ENCODE data around the gene ACAP3.
"Not testable (repeated sequence)": the region's sequence is repeated elsewhere in the genome, so short reads cannot be mapped to it uniquely, and the experiment has no call there.

Gene ACAP3

GRCh38 chr1:1330366-1331067, 22.8 kb upstream of the ACAP3 start:
- in situ Hi-C loops (cut with MboI; ENCODE audit: low sequenced_read_pairs): no loop called here

GRCh38 chr1:1329304-1330210, 21.8 kb upstream of the ACAP3 start:
- in situ Hi-C loops (cut with MboI; ENCODE audit: low sequenced_read_pairs): no loop called here

GRCh38 chr1:1328254-1328653, 20.5 kb upstream of the ACAP3 start:
- in situ Hi-C loops (cut with MboI; ENCODE audit: low sequenced_read_pairs): no loop called here

- in situ Hi-C loops (cut with MboI; ENCODE audit: low sequenced_read_pairs): no loop called here
Measured at GRCh38 chr1:1327291-1327690, 19.6 kb upstream of the ACAP3 start.

GRCh38 chr1:1326075-1326605, 18.4 kb upstream of the ACAP3 start:
- in situ Hi-C loops (cut with MboI; ENCODE audit: low sequenced_read_pairs): no loop called here

GRCh38 chr1:1325288-1326074, 17.8 kb upstream of the ACAP3 start:
- in situ Hi-C loops (cut with MboI; ENCODE audit: low sequenced_read_pairs): no loop called here

GRCh38 chr1:1324524-1325287, 17.0 kb upstream of the ACAP3 start, which contains the start of the genes CPTP and INTS11:
Gene CPTP, plus strand, starts transcription at chr1:1324802. Its CDS starts 2,109 bp downstream, at chr1:1326911.
Gene INTS11, minus strand, starts transcription at chr1:1324660. Its CDS starts 52 bp downstream, at chr1:1324608.
- in situ Hi-C loops (cut with MboI; ENCODE audit: low sequenced_read_pairs): no loop called here

- in situ Hi-C loops (cut with MboI; ENCODE audit: low sequenced_read_pairs): no loop called here
Measured at GRCh38 chr1:1324084-1324523, 16.4 kb upstream of the ACAP3 start.

GRCh38 chr1:1322952-1323351, 15.2 kb upstream of the ACAP3 start:
- in situ Hi-C loops (cut with MboI; ENCODE audit: low sequenced_read_pairs): no loop called here

GRCh38 chr1:1322418-1322817, 14.7 kb upstream of the ACAP3 start:
- in situ Hi-C loops (cut with MboI; ENCODE audit: low sequenced_read_pairs): no loop called here

- in situ Hi-C loops (cut with MboI; ENCODE audit: low sequenced_read_pairs): no loop called here
Measured at GRCh38 chr1:1321477-1321876, 13.7 kb upstream of the ACAP3 start.

- in situ Hi-C loops (cut with MboI; ENCODE audit: low sequenced_read_pairs): no loop called here
Measured at GRCh38 chr1:1320666-1321448, 13.1 kb upstream of the ACAP3 start.

- in situ Hi-C loops (cut with MboI; ENCODE audit: low sequenced_read_pairs): no loop called here
Measured at GRCh38 chr1:1319646-1319941, 11.9 kb upstream of the ACAP3 start.

- in situ Hi-C loops (cut with MboI; ENCODE audit: low sequenced_read_pairs): no loop called here
Measured at GRCh38 chr1:1318777-1319645, 11.3 kb upstream of the ACAP3 start.

- in situ Hi-C loops (cut with MboI; ENCODE audit: low sequenced_read_pairs): no loop called here
Measured at GRCh38 chr1:1318131-1318652, 10.5 kb upstream of the ACAP3 start.

GRCh38 chr1:1317420-1317819, 9.7 kb upstream of the ACAP3 start:
- in situ Hi-C loops (cut with MboI; ENCODE audit: low sequenced_read_pairs): no loop called here

- in situ Hi-C loops (cut with MboI; ENCODE audit: low sequenced_read_pairs): not testable (repeated sequence)
Measured at GRCh38 chr1:1316199-1316598, 8.5 kb upstream of the ACAP3 start.

GRCh38 chr1:1315435-1315954, 7.8 kb upstream of the ACAP3 start:
- in situ Hi-C loops (cut with MboI; ENCODE audit: low sequenced_read_pairs): no loop called here

All from hTERT RPE-1 (cell line).